ENCODE measurements around the gene DEFB114.

GRCh38 chr6:49995278-49995677 lies 31.3 kb upstream of the DEFB114 start:
- no peak for TF ChIP-seq CTCF (IDR thresholded peaks at IDR 0.05; ENCODE audit: low read depth, low read length)
- no peak for TF ChIP-seq POLR2A (IDR thresholded peaks at IDR 0.05; ENCODE audit: extremely low read depth, insufficient read length)
- no peak for TF ChIP-seq MAX (IDR thresholded peaks at IDR 0.05; ENCODE audit: low read depth, low read length)
- no peak for TF ChIP-seq MYC (IDR thresholded peaks at IDR 0.05; ENCODE audit: low read depth, low read length)
